GM12878 (cell line): ENCODE results near the gene TUT1. TPM values are rescaled to one million over a fixed set of nuclear protein-coding genes. Genes with fewer than 3 reads are reported as not detected.
A peak's percentile ranks its signal among the peaks of the same experiment; 100 is the strongest.

ENCODE experiments used
- BCL11A ChIP-seq: IDR thresholded peaks from 2 replicates; pipeline ENCODE4 v1.6.1; 2011; ENCODE audit warnings: low read depth, low read length
- CBFB ChIP-seq: IDR thresholded peaks from 2 replicates; pipeline ENCODE4 v1.6.1; 2016; ENCODE audit warnings: antibody characterized with exemption, low read depth
- CREB1 ChIP-seq: IDR thresholded peaks from 2 replicates; pipeline ENCODE4 v1.6.1; 2012; ENCODE audit warnings: low read depth, mild to moderate bottlenecking, inconsistent platforms
- EGR1 ChIP-seq, 2 experiments: IDR thresholded peaks; 1 replicate in 1 of 2; 2 replicates in 1 of 2; pipeline ENCODE4 v1.6.1; 2011 to 2012; ENCODE audit warnings: low read depth in 2 of 2, low read length in 2 of 2, borderline replicate concordance in 1 of 2, mild to moderate bottlenecking in 1 of 2, moderate library complexity in 1 of 2
- ELK1 ChIP-seq: IDR thresholded peaks from 2 replicates; pipeline ENCODE4 v1.6.1; 2012; ENCODE audit warnings: low read depth, low read length, improper control_type of control experiment
- EP300 ChIP-seq, 2 experiments: fragments of 150-350 bp in 1 of 2; IDR thresholded peaks; 2 replicates each; pipeline ENCODE4 v1.6.1; 2011 to 2012; ENCODE audit warnings: low read depth in 2 of 2, low read length in 2 of 2, borderline replicate concordance in 1 of 2, improper control_type of control experiment in 1 of 2, inconsistent platforms in 1 of 2; ENCODE audit not compliant: control insufficient read depth in 1 of 2
- FOXM1 ChIP-seq: IDR thresholded peaks from 2 replicates; pipeline ENCODE4 v1.6.1; 2012; ENCODE audit warnings: low read depth, mild to moderate bottlenecking, inconsistent platforms, low read length, moderate library complexity
- HCFC1 ChIP-seq: fragments of 150-350 bp; IDR thresholded peaks from 2 replicates; pipeline ENCODE4 v1.6.1; 2014; ENCODE audit warnings: low read length
- IKZF1 ChIP-seq: fragments of 450-650 bp; conservative IDR thresholded peaks from 2 replicates; pipeline ENCODE4 v1.6.1; 2017; ENCODE audit warnings: antibody characterized with exemption, mild to moderate bottlenecking
- KDM1A ChIP-seq: fragments of 200-600 bp; sonication (generic); IDR thresholded peaks from 2 replicates; pipeline ENCODE4 v1.6.1; 2016; ENCODE audit warnings: borderline replicate concordance
- LARP7 ChIP-seq: fragments of 450-650 bp; IDR thresholded peaks from 2 replicates; pipeline ENCODE4 v1.6.1; 2017; ENCODE audit warnings: mild to moderate bottlenecking
- MLLT1 ChIP-seq: fragments of 450-650 bp; IDR thresholded peaks from 2 replicates; pipeline ENCODE4 v1.6.1; 2016; ENCODE audit warnings: mild to moderate bottlenecking
- MTA2 ChIP-seq: fragments of 450-650 bp; IDR thresholded peaks from 2 replicates; pipeline ENCODE4 v1.6.1; 2016; ENCODE audit warnings: low read depth, mild to moderate bottlenecking, moderate library complexity
- MYB ChIP-seq: fragments of 150-350 bp; IDR thresholded peaks from 2 replicates; pipeline ENCODE4 v1.6.1; 2014; ENCODE audit warnings: mild to moderate bottlenecking, low read depth, low read length, borderline replicate concordance
- NFYA ChIP-seq: IDR thresholded peaks from 2 replicates; pipeline ENCODE4 v1.6.1; 2011; ENCODE audit warnings: low read depth, mild to moderate bottlenecking, low read length, improper control_type of control experiment, borderline replicate concordance
- NFYB ChIP-seq: IDR thresholded peaks from 2 replicates; pipeline ENCODE4 v1.6.1; 2011; ENCODE audit warnings: low read depth, mild to moderate bottlenecking, low read length, improper control_type of control experiment, moderate library complexity; ENCODE audit not compliant: insufficient read depth
- NR2C1 ChIP-seq: fragments of 450-650 bp; IDR thresholded peaks from 2 replicates; pipeline ENCODE4 v1.6.1; 2017; ENCODE audit warnings: antibody characterized with exemption, mild to moderate bottlenecking, moderate library complexity
- NR2F1 ChIP-seq: fragments of 450-650 bp; conservative IDR thresholded peaks from 2 replicates; pipeline ENCODE4 v1.6.1; 2017; ENCODE audit warnings: mild to moderate bottlenecking
- PML ChIP-seq: IDR thresholded peaks from 2 replicates; pipeline ENCODE4 v1.6.1; 2012; ENCODE audit warnings: low read length, inconsistent platforms
- POLR2A ChIP-seq: IDR thresholded peaks from 2 replicates; pipeline ENCODE4 v1.6.1; 2011; ENCODE audit warnings: low read depth, mild to moderate bottlenecking, low read length
- POLR2AphosphoS5 ChIP-seq: IDR thresholded peaks from 2 replicates; pipeline ENCODE4 v1.6.1; 2011; ENCODE audit warnings: mild to moderate bottlenecking, low read length, inconsistent platforms
- SREBF1 ChIP-seq: IDR thresholded peaks from 2 replicates; pipeline ENCODE4 v1.6.1; 2012; ENCODE audit warnings: mild to moderate bottlenecking, low read length
- SRF ChIP-seq, 2 experiments: IDR thresholded peaks; 2 replicates each; pipeline ENCODE4 v1.6.1; 2011; ENCODE audit warnings: low read depth in 2 of 2, low read length in 2 of 2, mild to moderate bottlenecking in 1 of 2, moderate library complexity in 1 of 2
- USF1 ChIP-seq: IDR thresholded peaks from 2 replicates; pipeline ENCODE4 v1.6.1; 2011; ENCODE audit warnings: borderline replicate concordance, low read depth, mild to moderate bottlenecking, moderate library complexity, mixed read lengths, low read length; ENCODE audit not compliant: insufficient read depth; ENCODE audit errors: extremely low read length
- WRNIP1 ChIP-seq: IDR thresholded peaks from 2 replicates; pipeline ENCODE4 v1.6.1; 2011; ENCODE audit warnings: low read depth, low read length, improper control_type of control experiment, borderline replicate concordance
- ZBED1 ChIP-seq: IDR thresholded peaks from 2 replicates; pipeline ENCODE4 v1.6.1; 2016; ENCODE audit warnings: borderline replicate concordance
- ZNF384 ChIP-seq: IDR thresholded peaks from 2 replicates; pipeline ENCODE4 v1.6.1; 2012; ENCODE audit warnings: low read depth, mild to moderate bottlenecking, low read length, improper control_type of control experiment, borderline replicate concordance
- ZZZ3 ChIP-seq: IDR thresholded peaks from 2 replicates; pipeline ENCODE4 v1.6.1; 2011; ENCODE audit warnings: low read depth; ENCODE audit not compliant: control insufficient read depth, insufficient read length
- polyA plus RNA-seq, 11 experiments: library from polyadenylated mRNA; depleted of rRNA in 4 of 11; unstranded in 6 of 11; stranded (reverse) in 5 of 11; fragments of >200 nt; fragmentation: Nextera tagmentation in 4 of 11; fragmentation: Illumina TruSeq in 1 of 11; extraction: Ambion mirVana in 4 of 11; extraction: Trizol in 1 of 11; gene quantifications; 1 replicate in 1 of 11; 2 replicates in 10 of 11; pipeline versions ENCODE4 v1.2.1 to v1.2.3, GENCODE V29; 2011 to 2016; ENCODE audit warnings: inconsistent platforms in 2 of 11, missing spikeins in 2 of 11, low read depth in 1 of 11
- total RNA-seq, 4 experiments: library from RNA; depleted of rRNA in 3 of 4; stranded (reverse); fragments of >200 nt in 3 of 4; fragmentation: Illumina TruSeq in 1 of 4; extraction: Trizol in 1 of 4; gene quantifications; 2 replicates each; pipeline versions ENCODE4 v1.2.1 to v1.2.3, GENCODE V29; 2013 to 2021

The TUT1 gene
- total and polyA plus RNA-seq, 10 of the 15 experiments (the other 5 are each of a cell fraction or from before 2014, with no cell fraction given): 1.1 to 29.9 (median 16.2) TPM

GRCh38 chr11:62621567-62622470 is 30.5 kb upstream of the TUT1 start, which contains the start of gene B3GAT3 (continued):
- peak; percentile 94 for TF ChIP-seq CREB1
- peak; percentile 47; the same call in 1 of the 2 replicates for TF ChIP-seq LARP7
- TF ChIP-seq POLR2AphosphoS5: peak; percentile 74; the same call in 1 of the 2 replicates
- TF ChIP-seq NR2C1: peak; percentile 63
- no peak for TF ChIP-seq ZNF384
- TF ChIP-seq ELK1: peak; percentile 94
- peak; percentile 53; the same call in 1 of the 2 replicates for TF ChIP-seq SREBF1
- no peak for TF ChIP-seq KDM1A
- peak; percentile 74 for TF ChIP-seq USF1
- peak; percentile 43 to 59 for TF ChIP-seq EGR1 (IDR thresholded peaks at IDR 0.05; ENCODE audit: borderline replicate concordance in 1 of 2, low read depth in 2 of 2, low read length in 2 of 2)
- peak; percentile 70 for TF ChIP-seq HCFC1
- no peak for TF ChIP-seq ZZZ3
- TF ChIP-seq NR2F1: 0 out of 2 replicates have a peak, but pooled peaks have one; percentile 24
- TF ChIP-seq ZBED1: peak; percentile 32; the same call in 1 of the 2 replicates
- peak in 1 of 2 experiments; percentile 27; a peak in 1 of 4 replicates for TF ChIP-seq EP300 (IDR thresholded peaks at IDR 0.05; ENCODE audit: borderline replicate concordance in 1 of 2, control insufficient read depth in 1 of 2, low read depth in 2 of 2, low read length in 2 of 2)
- no peak for TF ChIP-seq MYB
- TF ChIP-seq MTA2: peak; percentile 28; the same call in 1 of the 2 replicates
- TF ChIP-seq IKZF1: peak; percentile 88
- peak; percentile 84 for TF ChIP-seq POLR2A
- 0 out of 2 replicates have a peak, but pooled peaks have one; percentile 26 for TF ChIP-seq FOXM1
- TF ChIP-seq WRNIP1: no peak; the same call in 1 of the 2 replicates
- peak; percentile 26; the same call in 1 of the 2 replicates for TF ChIP-seq BCL11A
- TF ChIP-seq NFYB: no peak
- TF ChIP-seq NFYA: no peak
- peak in 1 of 2 experiments; percentile 34; a peak in 1 of 4 replicates for TF ChIP-seq SRF (IDR thresholded peaks at IDR 0.05; ENCODE audit: low read depth in 2 of 2, low read length in 2 of 2)
- TF ChIP-seq CBFB: peak; percentile 55; the same call in 1 of the 2 replicates
- TF ChIP-seq PML: peak; percentile 46; the same call in 1 of the 2 replicates
- TF ChIP-seq MLLT1: 0 out of 2 replicates have a peak, but pooled peaks have one; percentile 23
